ENCODE data around the gene NDOR1.

- TF ChIP-seq POLR2A (IDR thresholded peaks at IDR 0.05) (no peak), EP300 (IDR thresholded peaks at IDR 0.05; ENCODE audit: low read depth) (no peak)
Observed at GRCh38 chr9:137218212-137218753, 12.8 kb downstream of the NDOR1 start.

Data from transverse colon (tissue), 1 donor.